Measurements from ENCODE around the gene PDE7B.
"Not testable (repeated sequence)": the region's sequence is repeated elsewhere in the genome, so short reads cannot be mapped to it uniquely, and the experiment has no call there.

PDE7B gene

GRCh38 chr6:136139111-136139510 lies 287.6 kb downstream of the PDE7B start:
- FAIRE-seq; DNase-seq (ENCODE audit: low spot score): not testable (repeated sequence)

GRCh38 chr6:136144251-136145023 lies 292.9 kb downstream of the PDE7B start:
- no peak for DNase-seq (ENCODE audit: low spot score)
- FAIRE-seq = no peak

GRCh38 chr6:136146130-136146529 lies 294.6 kb downstream of the PDE7B start:
- FAIRE-seq (no peak), DNase-seq (ENCODE audit: low spot score) (no peak)

GRCh38 chr6:136147342-136147741 lies 295.8 kb downstream of the PDE7B start:
- DNase-seq (ENCODE audit: low spot score) = no peak
- FAIRE-seq = no peak

- DNase-seq (ENCODE audit: low spot score) = no peak
- no peak for FAIRE-seq
Observed at GRCh38 chr6:136148051-136148450, 296.6 kb downstream of the PDE7B start.

GRCh38 chr6:136148523-136148922 lies 297.0 kb downstream of the PDE7B start:
- no peak for DNase-seq (ENCODE audit: low spot score)
- FAIRE-seq = no peak

- DNase-seq (ENCODE audit: low spot score) (no peak), FAIRE-seq (no peak)
Observed at GRCh38 chr6:136149311-136149710, 297.8 kb downstream of the PDE7B start.

- no peak for FAIRE-seq
Observed at GRCh38 chr6:136150961-136151360, 299.5 kb downstream of the PDE7B start.

GRCh38 chr6:136153707-136154375 lies 302.3 kb downstream of the PDE7B start:
- no peak for FAIRE-seq
- no peak for DNase-seq (ENCODE audit: low spot score)

More at GRCh38 chr6:136150961-136151360, 299.5 kb downstream of the PDE7B start:
- DNase-seq (ENCODE audit: low spot score) = no peak

- no peak for FAIRE-seq
- no peak for DNase-seq (ENCODE audit: low spot score)
Observed at GRCh38 chr6:136155191-136155590, 303.7 kb downstream of the PDE7B start.

GRCh38 chr6:136157743-136158142 lies 306.2 kb downstream of the PDE7B start:
- FAIRE-seq (no peak), DNase-seq (ENCODE audit: low spot score) (no peak)

- DNase-seq (ENCODE audit: low spot score) (no peak), FAIRE-seq (no peak)
Observed at GRCh38 chr6:136158387-136158821, 306.9 kb downstream of the PDE7B start.

GRCh38 chr6:136158971-136159370 lies 307.5 kb downstream of the PDE7B start:
- no peak for FAIRE-seq
- DNase-seq (ENCODE audit: low spot score) = no peak

GRCh38 chr6:136160250-136160649 lies 308.7 kb downstream of the PDE7B start:
- FAIRE-seq (no peak), DNase-seq (ENCODE audit: low spot score) (no peak)

- DNase-seq (ENCODE audit: low spot score) (no peak), FAIRE-seq (no peak)
Observed at GRCh38 chr6:136161950-136162349, 310.4 kb downstream of the PDE7B start.

GRCh38 chr6:136163260-136163659 lies 311.8 kb downstream of the PDE7B start:
- DNase-seq (ENCODE audit: low spot score) (no peak), FAIRE-seq (no peak)

- no peak for FAIRE-seq
Observed at GRCh38 chr6:136166815-136167214, 315.3 kb downstream of the PDE7B start.

GRCh38 chr6:136169394-136170148 lies 318.1 kb downstream of the PDE7B start:
- DNase-seq (ENCODE audit: low spot score) (no peak), FAIRE-seq (no peak)

More at GRCh38 chr6:136166815-136167214, 315.3 kb downstream of the PDE7B start:
- no peak for DNase-seq (ENCODE audit: low spot score)

- FAIRE-seq = no peak
Observed at GRCh38 chr6:136171231-136171630, 319.7 kb downstream of the PDE7B start.

GRCh38 chr6:136173519-136174507 lies 322.3 kb downstream of the PDE7B start:
- FAIRE-seq (no peak), DNase-seq (ENCODE audit: low spot score) (no peak)

More at GRCh38 chr6:136171231-136171630, 319.7 kb downstream of the PDE7B start:
- no peak for DNase-seq (ENCODE audit: low spot score)

GRCh38 chr6:136174510-136174909 lies 323.0 kb downstream of the PDE7B start:
- FAIRE-seq (no peak), DNase-seq (ENCODE audit: low spot score) (no peak)
